ENCODE results near the gene SLC47A2. TPM values are rescaled to one million over a fixed set of nuclear protein-coding genes. Genes with fewer than 3 reads are reported as not detected.

Gene SLC47A2
- total RNA-seq, 1 donor from 2014 or later = not detected

DNA sequence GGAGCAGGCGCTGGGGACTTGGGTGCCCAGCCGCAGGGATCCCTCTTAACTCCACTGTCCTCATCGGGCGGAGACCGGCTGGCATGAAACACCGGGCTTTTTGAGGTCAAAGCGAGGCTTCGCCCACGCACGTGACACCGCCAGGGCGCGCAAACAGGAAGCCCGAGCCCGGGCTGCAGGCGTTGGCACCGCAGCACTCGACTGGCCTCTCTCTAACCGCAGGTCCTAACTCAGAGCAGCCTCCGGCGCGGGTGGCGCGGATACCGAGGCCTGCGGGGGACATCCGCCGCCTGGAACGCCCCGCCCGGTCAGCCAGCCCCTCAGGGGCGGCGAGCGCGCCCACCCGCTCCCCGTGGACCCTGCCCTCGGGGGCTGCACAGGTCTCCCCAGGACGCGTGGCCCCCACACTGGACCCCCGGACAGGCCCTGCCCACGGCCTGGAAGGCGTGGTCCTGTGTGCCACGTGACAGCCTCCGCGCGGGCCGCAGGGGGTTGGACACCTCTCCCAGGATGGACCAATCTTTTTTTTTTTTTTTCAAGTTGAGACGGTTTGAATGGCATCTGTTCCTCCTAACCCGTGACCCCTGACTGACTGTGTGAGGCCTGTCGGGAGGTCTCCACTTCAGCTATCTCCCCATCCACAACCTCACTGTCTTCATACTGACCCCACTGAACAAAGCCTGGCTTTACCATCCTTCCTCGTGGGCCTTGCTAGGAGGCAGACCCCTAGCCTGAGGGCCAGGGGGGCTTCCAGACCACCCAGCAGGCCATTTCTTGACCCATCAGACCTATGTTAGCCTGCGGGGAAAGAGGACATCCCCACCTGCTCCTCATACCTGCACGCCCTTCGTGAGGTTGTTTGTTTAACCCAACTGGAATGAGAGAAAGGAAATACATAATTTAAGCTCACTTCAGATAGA lies 8.4 kb upstream of the SLC47A2 start:
- Mint-ChIP-seq H3K9me3 (ENCODE audit: unreplicated experiment) (no peaks in the 10 kb centered on the region), H3K27ac (ENCODE audit: unreplicated experiment) (no peak overlapping the region)
- no peak for DNase-seq (ENCODE audit: low spot score)

DNA sequence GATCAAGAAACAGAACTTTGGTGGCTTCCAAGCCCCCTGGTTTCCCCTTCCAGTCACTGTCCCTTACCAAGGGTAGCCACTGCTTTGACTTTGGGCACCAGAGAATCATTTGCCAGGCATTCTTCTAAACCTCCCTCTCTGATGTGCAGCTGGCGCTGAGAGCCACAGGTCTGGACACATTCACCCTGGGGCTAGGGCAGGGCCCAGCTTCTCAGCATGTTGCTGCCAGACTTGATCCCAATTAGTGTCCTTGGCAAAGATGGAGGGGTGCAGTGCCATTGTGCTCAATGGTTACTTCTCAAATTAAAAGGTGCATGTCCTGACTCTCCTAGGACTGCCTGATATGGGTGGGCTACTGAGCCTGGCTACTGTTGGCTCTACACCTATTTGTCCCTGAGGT lies 7.6 kb upstream of the SLC47A2 start:
- TF ChIP-seq, protein P1, sequence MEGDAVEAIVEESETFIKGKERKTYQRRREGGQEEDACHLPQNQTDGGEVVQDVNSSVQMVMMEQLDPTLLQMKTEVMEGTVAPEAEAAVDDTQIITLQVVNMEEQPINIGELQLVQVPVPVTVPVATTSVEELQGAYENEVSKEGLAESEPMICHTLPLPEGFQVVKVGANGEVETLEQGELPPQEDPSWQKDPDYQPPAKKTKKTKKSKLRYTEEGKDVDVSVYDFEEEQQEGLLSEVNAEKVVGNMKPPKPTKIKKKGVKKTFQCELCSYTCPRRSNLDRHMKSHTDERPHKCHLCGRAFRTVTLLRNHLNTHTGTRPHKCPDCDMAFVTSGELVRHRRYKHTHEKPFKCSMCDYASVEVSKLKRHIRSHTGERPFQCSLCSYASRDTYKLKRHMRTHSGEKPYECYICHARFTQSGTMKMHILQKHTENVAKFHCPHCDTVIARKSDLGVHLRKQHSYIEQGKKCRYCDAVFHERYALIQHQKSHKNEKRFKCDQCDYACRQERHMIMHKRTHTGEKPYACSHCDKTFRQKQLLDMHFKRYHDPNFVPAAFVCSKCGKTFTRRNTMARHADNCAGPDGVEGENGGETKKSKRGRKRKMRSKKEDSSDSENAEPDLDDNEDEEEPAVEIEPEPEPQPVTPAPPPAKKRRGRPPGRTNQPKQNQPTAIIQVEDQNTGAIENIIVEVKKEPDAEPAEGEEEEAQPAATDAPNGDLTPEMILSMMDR (IDR thresholded peaks at IDR 0.05; ENCODE audit: unreplicated experiment) = no peak
- no peak for DNase-seq (ENCODE audit: low spot score)
- H3K27me3 Mint-ChIP-seq (ENCODE audit: unreplicated experiment) = peaks cover 3% of the 10 kb centered on the region
- no peaks in the 10 kb centered on the region for H3K9me3 Mint-ChIP-seq (ENCODE audit: unreplicated experiment)
- H3K4me3 Mint-ChIP-seq (ENCODE audit: unreplicated experiment) = no peak overlapping the region
- no peaks in the 10 kb centered on the region for H3K36me3 Mint-ChIP-seq (ENCODE audit: low read depth, unreplicated experiment)
- no peak overlapping the region for H3K27ac Mint-ChIP-seq (ENCODE audit: unreplicated experiment)
- H3K4me1 Mint-ChIP-seq (ENCODE audit: unreplicated experiment) = no peaks in the 10 kb centered on the region

More for the DNA sequence above, 8.4 kb upstream of the SLC47A2 start:
- H3K4me1 Mint-ChIP-seq (ENCODE audit: unreplicated experiment) = no peaks in the 10 kb centered on the region
- H3K36me3 Mint-ChIP-seq (ENCODE audit: low read depth, unreplicated experiment) = no peaks in the 10 kb centered on the region
- TF ChIP-seq, protein P1 (IDR thresholded peaks at IDR 0.05; ENCODE audit: unreplicated experiment) = no peak
- H3K4me3 Mint-ChIP-seq (ENCODE audit: unreplicated experiment) = no peak overlapping the region
- peaks cover 3% of the 10 kb centered on the region for H3K27me3 Mint-ChIP-seq (ENCODE audit: unreplicated experiment)

DNA sequence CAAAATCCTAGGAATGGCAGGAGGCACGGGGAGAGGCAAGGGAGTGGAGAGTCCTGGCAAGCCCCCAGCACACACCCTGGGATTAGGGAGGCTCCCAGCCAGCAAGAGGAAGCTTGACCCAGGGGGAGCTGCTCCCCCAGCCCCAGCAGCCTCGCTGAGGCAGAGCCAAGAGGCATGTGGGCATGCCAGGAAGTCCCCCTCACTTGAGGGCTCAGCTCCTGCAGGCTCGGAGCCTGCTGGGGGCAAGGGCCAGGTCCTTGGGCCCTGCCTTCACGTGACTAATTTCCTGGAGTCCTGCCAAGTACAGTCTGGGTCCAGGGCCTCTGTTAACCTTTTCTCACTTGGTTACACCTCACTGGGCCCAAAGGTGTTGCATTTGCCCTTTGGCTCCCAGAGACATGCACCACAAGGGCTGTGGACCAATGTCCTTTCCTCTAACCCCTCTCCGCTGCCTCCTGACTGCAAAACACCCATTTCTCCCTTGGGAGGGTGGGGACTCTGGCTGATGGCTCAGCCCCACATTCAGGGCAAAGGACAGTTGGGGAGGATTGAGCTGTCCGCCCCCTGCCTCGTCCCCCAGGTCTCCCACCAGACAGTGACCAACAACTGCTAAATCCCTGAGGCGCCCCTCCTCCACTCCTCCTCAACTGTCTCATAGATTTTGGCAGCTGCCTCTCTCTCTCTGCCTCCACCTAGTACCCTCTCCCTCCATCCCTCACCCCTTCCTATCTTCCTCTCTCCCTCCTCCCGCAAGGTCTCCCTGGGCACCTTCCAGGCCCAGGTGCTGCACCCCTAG lies 4.4 kb upstream of the SLC47A2 start:
- Mint-ChIP-seq H3K4me3 (ENCODE audit: unreplicated experiment) (no peak overlapping the region), H3K9me3 (ENCODE audit: unreplicated experiment) (no peaks in the 10 kb centered on the region), H3K27ac (ENCODE audit: unreplicated experiment) (no peak overlapping the region), H3K27me3 (ENCODE audit: unreplicated experiment) (peaks cover 8% of the 10 kb centered on the region), H3K36me3 (ENCODE audit: low read depth, unreplicated experiment) (no peaks in the 10 kb centered on the region), H3K4me1 (ENCODE audit: unreplicated experiment) (no peaks in the 10 kb centered on the region)
- TF ChIP-seq, protein P1 (IDR thresholded peaks at IDR 0.05; ENCODE audit: unreplicated experiment) = no peak
- no peak for DNase-seq (ENCODE audit: low spot score)

DNA sequence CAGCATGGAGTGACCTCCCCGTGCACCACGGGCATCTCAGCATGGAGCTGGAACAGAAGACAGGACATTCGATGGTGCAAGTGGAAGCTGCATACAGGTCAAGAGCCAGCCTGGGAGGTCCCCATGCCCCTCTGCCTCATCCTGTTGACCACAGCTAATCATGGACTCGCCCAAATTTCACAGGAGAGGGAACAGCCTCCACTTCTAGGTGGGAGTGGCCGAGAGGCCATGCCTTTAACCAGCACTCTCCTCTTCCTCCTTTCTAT lies 3.8 kb upstream of the SLC47A2 start:
- Mint-ChIP-seq H3K9me3 (ENCODE audit: unreplicated experiment) (no peaks in the 10 kb centered on the region), H3K27ac (ENCODE audit: unreplicated experiment) (no peak overlapping the region), H3K36me3 (ENCODE audit: low read depth, unreplicated experiment) (no peaks in the 10 kb centered on the region), H3K27me3 (ENCODE audit: unreplicated experiment) (peaks cover 8% of the 10 kb centered on the region), H3K4me3 (ENCODE audit: unreplicated experiment) (no peak overlapping the region), H3K4me1 (ENCODE audit: unreplicated experiment) (no peaks in the 10 kb centered on the region)
- TF ChIP-seq, protein P1 (IDR thresholded peaks at IDR 0.05; ENCODE audit: unreplicated experiment) = no peak
- no peak for DNase-seq (ENCODE audit: low spot score)

Measured in endothelial cell (in vitro differentiated cells).